PC-9 (cell line): ENCODE data around the gene IRS1.

Experiments
- EZH2 ChIP-seq: fragments of 200-600 bp; sonication (generic); IDR thresholded peaks from 2 replicates; pipeline ENCODE4 v1.8.0; 2017; ENCODE audit warnings: antibody characterized with exemption, low read depth
- TF ChIP-seq, protein P1 (sequence below): fragments of 200-600 bp; sonication (generic); conservative IDR thresholded peaks from 2 replicates; pipeline ENCODE4 v1.6.1; 2017; ENCODE audit warnings: mixed run types, antibody characterized with exemption, mild to moderate bottlenecking, moderate library complexity

DNA sequence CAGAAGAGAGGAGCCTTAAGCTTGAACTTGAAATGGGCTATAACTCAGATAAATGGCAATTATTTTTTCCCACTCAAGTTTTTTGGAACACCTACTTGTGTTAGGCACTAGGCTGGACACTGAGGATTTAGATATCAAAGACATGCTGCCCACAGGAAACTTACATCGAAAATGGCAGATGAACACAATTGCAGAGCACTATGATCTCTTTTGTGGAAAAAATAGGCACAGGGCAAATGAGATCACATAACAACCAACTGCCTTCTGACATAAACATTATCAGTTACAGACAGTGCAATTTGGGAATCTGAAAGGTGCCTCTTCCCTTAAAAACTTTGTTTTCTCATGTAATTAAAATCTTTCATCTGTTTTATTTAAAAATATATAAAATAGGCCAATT is 3.8 kb upstream of the IRS1 start:
- TF ChIP-seq, protein P1, sequence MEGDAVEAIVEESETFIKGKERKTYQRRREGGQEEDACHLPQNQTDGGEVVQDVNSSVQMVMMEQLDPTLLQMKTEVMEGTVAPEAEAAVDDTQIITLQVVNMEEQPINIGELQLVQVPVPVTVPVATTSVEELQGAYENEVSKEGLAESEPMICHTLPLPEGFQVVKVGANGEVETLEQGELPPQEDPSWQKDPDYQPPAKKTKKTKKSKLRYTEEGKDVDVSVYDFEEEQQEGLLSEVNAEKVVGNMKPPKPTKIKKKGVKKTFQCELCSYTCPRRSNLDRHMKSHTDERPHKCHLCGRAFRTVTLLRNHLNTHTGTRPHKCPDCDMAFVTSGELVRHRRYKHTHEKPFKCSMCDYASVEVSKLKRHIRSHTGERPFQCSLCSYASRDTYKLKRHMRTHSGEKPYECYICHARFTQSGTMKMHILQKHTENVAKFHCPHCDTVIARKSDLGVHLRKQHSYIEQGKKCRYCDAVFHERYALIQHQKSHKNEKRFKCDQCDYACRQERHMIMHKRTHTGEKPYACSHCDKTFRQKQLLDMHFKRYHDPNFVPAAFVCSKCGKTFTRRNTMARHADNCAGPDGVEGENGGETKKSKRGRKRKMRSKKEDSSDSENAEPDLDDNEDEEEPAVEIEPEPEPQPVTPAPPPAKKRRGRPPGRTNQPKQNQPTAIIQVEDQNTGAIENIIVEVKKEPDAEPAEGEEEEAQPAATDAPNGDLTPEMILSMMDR = no peak
- TF ChIP-seq EZH2 = no peak
